GM21423 (cell line): Measurements from ENCODE around the gene SOHLH1.

Experiments used
- ATAC-seq: cut with Tn5 transposase; IDR thresholded peaks from one replicate; pipeline ENCODE4 v1.9.1; 2021; ENCODE audit warnings: mild to moderate bottlenecking, moderate library complexity; ENCODE audit not compliant: unreplicated experiment

The SOHLH1 gene

DNA sequence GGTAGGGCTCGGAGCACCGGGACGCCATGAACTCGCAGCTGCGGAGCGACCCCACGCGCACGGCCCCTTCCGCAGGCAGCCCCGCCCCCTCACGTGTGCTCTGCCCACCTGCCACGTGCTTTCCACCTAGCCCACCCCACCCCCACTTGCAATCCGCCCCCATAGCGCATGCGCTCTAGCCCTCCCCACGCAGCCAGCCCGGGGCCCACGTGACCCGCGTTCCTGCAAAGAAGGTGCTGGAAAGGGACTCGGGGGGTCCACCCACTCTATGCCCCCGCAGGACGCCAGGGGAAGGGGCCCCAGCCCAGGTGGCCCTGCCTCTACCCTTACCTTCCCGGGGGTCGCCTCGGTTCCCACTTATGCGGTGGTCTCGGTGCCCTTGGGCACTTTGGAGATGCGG lies at the start of gene SOHLH1:
Gene SOHLH1, minus strand, starts transcription at position 42 of the 400 bp plus-strand sequence. Its CDS starts 14 bp downstream, at position 28.
- no peak for ATAC-seq

GRCh38 chr9:135748676-135749075 lies 49.4 kb upstream of the SOHLH1 start:
- ATAC-seq, result no peak

GRCh38 chr9:135747311-135747710 lies 48.0 kb upstream of the SOHLH1 start:
- no peak for ATAC-seq

DNA sequence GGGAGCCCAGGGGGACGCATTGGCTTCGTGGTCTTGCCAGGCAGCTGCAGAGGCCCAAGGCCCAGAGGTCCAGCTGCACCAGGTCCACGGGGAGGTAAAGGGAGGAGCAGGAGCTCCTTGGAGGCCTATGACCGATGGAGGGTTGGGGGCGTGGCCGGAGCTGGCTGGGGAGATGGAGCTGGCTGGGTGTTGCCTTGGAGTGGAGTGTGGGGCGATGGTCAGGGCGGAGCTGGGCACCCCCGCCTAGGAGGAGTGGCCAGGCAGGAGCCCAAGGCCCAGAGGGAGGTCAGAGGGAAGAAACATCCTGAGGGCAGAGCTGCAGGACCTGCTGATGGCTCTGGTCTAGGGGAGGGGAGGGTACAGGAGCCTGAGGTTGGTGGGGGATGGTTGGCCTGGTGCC lies 47.3 kb upstream of the SOHLH1 start:
- no peak for ATAC-seq

GRCh38 chr9:135745686-135746324 lies 46.5 kb upstream of the SOHLH1 start:
- no peak for ATAC-seq

DNA sequence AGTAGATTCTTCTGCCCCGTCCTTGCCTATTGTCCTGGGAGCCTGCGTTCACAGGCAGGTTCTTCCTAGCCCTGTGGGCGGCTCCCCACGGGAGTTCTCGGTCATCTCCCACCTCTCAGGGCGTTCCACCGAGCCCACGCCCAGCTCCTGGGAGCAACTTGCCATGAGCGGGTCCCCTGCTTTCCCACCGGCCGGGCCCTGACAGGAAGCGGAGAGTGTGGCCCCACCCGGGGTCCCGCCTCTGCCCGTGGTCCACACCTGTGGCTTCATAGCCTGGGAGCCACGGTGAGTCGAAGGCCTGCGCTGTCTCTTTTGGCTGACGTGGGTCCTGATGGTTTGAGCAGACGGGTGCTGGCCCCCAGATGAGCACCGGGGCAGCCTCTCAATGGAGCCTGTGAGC lies 45.9 kb upstream of the SOHLH1 start:
- no peak for ATAC-seq

GRCh38 chr9:135744333-135745070 lies 45.2 kb upstream of the SOHLH1 start:
- ATAC-seq, result no peak

DNA sequence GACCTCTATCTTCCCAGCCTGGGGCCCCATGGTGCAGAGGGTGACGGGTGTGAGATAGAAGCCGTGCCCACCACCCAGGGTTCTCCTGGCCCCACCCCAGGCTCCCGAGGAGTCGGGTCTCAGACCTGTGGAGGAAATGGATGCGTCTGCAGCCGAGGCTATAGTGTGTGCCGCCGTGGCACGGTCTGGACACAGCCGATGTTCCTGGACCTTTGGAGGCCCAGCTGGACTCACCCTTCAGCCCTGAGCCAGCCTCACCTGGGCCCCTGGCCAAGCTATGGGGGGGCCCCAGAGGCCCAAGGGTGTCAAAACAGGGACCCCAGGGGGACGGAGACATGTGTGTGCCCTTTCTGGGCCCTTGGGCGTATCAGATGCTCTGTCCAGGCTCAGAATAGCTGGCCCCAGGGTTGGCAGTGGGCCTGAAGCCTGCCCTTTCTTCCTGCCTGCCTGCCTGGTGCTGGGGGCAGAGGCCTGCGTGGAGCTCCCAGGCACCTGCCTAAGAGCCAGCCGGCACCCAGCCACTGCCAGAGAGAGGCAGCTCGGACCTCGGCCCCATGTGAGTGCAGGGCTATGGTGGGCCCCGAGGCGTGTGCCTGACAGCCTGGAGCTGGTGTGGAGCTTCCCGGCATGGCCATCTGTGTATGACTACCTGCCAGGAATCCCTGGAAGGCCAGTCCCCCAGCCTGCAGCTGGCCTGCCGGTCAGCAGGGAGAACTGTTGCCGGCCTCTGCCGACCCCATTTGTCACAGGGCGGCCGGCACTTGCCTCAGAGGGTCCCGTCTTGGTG lies 44.5 kb upstream of the SOHLH1 start:
- no peak for ATAC-seq

GRCh38 chr9:135743021-135743420 lies 43.7 kb upstream of the SOHLH1 start:
- ATAC-seq, result no peak

- no peak for ATAC-seq
These were observed 42.3 kb upstream of the SOHLH1 start for GRCh38 chr9:135741276-135742219.

DNA sequence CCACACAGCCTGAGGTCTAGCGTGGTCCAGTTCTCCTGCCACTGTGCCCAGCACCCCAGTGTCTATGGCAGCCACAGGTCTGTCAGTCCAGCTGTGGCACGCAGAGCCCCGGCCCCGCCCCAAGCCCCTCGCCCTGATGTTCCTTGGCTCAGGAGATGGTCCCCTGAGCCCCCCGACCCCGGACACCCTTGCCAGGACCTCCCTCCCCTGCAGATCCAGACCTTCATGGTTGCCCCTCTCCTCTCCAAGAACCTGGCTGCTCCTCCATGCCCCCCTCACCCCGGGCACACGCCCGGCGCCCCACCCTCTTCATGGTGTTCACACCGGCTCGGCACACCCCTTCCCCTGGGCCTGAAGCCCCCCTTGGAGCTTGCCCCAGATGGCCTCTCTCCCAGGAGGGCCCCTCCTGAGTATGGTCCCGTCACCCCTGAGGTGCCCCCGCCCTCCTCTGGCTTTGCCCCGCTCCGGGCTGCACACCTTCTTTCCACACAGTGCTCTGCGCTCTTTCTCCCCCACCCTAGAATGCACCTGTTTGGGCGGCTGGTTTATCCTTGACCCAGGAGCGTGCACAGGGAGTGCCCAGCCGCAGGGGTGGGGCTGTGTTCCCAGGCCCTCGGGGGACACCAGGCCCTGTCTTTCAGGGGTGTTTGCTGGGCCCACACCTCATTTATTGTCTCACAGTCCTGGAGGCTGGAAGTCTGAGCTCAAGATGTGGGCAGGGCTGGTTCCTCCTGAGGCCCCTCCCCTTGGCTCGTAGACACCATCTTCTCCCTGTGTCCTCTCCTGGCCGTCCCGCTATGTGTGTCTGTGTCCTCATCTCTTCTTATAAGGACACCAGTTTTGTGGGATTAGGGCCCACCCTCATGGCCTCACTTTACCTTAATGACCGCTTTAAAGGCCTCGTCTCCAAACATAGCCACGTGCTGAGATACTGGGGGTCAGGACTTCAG lies 40.3 kb upstream of the SOHLH1 start:
- no peak for ATAC-seq

DNA sequence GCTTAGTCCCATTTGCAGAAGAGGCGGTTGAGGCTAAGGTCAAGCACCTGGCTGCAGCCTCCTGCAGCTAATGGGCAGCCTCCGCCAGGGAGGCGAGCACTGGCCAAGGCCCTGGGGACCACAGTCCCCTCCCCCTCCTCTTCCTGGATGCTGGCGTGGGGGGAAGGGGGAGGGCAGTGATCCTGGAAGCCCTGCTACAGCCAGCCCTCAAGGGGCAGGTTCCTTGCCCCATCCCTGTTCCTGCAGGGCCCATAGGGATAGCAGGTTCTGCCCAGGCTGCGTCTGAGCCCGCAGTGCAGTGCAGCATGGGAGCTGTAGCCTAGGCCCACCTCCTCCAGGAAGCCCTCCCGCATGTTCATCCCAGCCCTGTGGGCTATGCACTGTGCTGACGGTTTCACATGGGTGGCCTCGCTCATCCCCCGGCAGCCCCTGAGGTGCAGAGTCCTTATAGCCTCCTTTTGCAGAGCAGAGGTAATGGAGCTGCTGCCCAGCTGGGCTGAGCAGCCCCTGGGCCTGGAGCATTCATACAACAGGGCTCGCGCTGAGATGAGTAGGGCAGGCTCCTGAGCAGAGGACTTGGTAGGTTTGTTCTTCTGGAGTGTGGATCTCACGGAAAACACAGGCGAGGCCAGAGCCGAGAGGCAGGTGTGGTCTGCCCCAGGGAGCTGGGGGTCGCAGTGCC lies 38.7 kb upstream of the SOHLH1 start:
- ATAC-seq, result no peak

DNA sequence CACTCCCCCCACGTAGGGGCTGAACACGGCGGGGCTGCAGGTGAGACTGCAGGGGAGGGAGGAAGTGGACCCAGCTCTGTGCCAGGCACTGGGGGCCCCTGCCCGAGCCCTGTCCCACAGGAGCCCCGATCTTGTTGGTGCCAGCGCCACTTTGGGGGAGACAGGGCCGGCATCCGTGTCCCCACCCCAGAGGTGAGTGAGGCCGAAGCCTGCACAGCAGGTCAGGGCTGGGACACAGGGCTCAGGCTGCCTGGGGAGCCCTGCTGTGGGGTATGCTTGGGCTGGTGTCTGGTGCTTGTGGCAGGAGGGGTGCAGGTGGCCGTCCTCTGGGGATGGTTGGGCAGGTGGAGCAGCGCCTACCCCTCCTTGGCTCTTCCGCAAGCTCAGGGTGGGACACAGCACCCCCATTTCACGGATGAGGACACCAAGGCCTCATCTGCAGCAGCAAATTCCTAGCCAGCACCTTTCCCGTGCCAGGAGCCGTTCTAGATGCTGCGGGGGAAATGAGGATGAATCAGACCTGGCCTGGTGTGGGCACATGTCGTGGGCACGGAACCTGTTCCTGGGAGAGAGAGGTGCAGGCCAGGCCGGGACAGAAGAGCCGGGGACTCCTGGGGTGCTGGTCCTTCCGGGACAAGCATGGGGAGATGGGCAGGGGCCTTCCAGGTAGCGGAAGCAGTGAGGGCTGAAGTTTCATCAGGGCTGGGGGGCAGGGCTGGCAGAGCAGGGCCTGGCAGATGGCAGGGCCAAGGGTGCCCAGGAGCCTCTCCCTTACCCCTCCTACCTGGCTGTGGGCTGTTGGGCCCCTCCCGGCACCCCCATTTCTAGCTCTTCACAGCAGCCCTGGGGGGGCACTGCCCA lies 37.9 kb upstream of the SOHLH1 start:
- ATAC-seq, result no peak

GRCh38 chr9:135736272-135736978 lies 37.1 kb upstream of the SOHLH1 start:
- ATAC-seq, result no peak

DNA sequence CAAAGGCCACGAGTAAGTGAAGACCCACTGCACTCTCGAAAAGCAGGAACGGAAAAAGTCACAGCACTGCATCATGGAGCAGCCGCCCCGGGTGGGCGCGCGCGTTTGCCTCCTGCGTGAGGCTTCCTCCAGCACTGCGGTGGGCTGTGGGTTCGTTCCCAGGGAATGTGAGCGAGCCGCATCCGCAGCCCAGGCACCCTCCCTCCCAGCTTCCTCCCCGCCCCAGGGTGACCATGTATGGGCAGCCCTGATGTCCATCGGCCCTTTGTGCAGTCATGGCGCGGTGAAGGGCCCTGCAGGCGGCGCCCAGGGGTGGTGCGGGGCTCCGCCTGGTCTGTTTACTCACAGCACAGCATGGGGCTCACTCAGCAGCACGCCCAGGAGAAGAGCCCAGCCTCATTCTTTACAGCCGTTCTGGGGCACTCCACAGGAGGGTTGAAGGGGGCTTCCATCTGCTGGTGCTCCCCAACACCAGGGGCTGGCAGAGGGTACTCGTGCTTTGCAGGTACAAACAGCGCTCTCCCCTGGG lies 35.4 kb upstream of the SOHLH1 start:
- no peak for ATAC-seq

DNA sequence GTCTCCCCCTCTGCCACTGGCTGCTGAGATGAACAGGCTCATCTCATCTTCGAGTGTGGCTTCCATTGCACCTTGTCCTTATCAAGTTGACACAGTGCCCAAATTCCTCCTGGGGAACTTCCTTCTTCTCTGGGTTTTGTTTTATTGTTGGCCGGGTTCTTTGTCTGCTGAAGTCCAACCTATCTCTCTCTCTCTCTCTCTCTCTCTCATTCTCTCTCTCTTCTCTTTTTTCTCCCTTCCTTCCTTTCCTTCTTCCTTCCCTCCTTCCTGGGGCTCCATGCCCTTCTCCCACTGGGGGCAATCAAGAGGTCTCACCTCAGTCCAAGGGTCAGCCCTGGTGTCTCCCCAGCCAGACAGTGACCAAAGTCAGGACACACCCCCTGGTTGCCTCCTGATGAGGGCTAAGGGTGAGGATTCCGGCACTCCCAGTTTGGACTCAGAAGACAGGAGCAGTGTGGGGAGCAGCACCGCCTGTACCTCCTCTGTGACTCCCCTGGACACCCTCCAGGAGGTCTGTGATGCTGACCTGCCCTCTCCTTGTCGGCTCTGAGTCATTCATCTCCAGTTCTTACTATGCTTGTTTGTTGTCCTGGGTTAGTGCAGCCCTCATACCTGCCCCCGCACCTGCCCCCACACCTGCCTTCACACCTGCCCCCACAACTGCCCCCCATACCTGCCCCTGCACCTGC lies 33.4 kb upstream of the SOHLH1 start:
- no peak for ATAC-seq

- no peak for ATAC-seq
These were observed 32.2 kb upstream of the SOHLH1 start for GRCh38 chr9:135731454-135731853.
